WTC11 (cell line): ENCODE results near the gene TRAPPC3. TPM values are rescaled to one million over a fixed set of nuclear protein-coding genes. Genes with fewer than 3 reads are reported as not detected.

Experiments used
- ATAC-seq: fragments of 200-7000 bp; cut with Tn5 transposase; 2 replicates; pipeline ENCODE4 v1.10.0; 2021; ENCODE audit warnings: mild to moderate bottlenecking, moderate library complexity
- CTCF ChIA-PET: fragments of 300-600 bp; sonication (Branson Sonifier 250); formaldehyde crosslinking; loops from one replicate; lab custom pipeline; 2021; ENCODE audit warnings: antibody characterized with exemption; lab: Charles Lee
- POLR2A ChIA-PET: fragments of 350-600 bp; sonication (Branson Sonifier 250); formaldehyde crosslinking; loops from one replicate; lab custom pipeline; 2021; ENCODE audit warnings: antibody characterized with exemption; lab: Charles Lee
- DNase-seq: peaks from one replicate; pipeline ENCODE4 v3.0.0; 2021; ENCODE audit warnings: low spot score
- H3K27ac Mint-ChIP-seq: 2 replicates; pipeline ENCODE4 v1.8.0; 2021; ENCODE audit warnings: mixed read lengths
- H3K27me3 Mint-ChIP-seq: 2 replicates; pipeline ENCODE4 v1.8.0; 2021; ENCODE audit warnings: low read depth, mild to moderate bottlenecking, moderate library complexity, mixed read lengths
- H3K36me3 Mint-ChIP-seq: 2 replicates; pipeline ENCODE4 v1.8.0; 2021; ENCODE audit warnings: mixed read lengths
- H3K4me1 Mint-ChIP-seq: 2 replicates; pipeline ENCODE4 v1.8.0; 2022; ENCODE audit warnings: mixed read lengths
- H3K4me3 Mint-ChIP-seq: 2 replicates; pipeline ENCODE4 v1.8.0; 2021; ENCODE audit warnings: mild to moderate bottlenecking, moderate library complexity, mixed read lengths
- H3K9me3 Mint-ChIP-seq: 2 replicates; pipeline ENCODE4 v1.8.0; 2021; ENCODE audit warnings: mixed read lengths
- CDX4 ChIP-seq: fragments of 250-450 bp; sonication (Bioruptor Pico); IDR thresholded peaks from 2 replicates; pipeline ENCODE4 v1.9.0; 2021; ENCODE audit warnings: moderate library complexity, mild to moderate bottlenecking, inconsistent platforms, borderline replicate concordance
- CREM ChIP-seq: sonication (generic); formaldehyde crosslinking; IDR thresholded peaks from 2 replicates; pipeline ENCODE4 v1.8.1; 2022; ENCODE audit warnings: mild to moderate bottlenecking, missing genetic modification reagents, moderate library complexity
- ELF4 ChIP-seq: sonication (generic); formaldehyde crosslinking; IDR thresholded peaks from 2 replicates; pipeline ENCODE4 v1.8.1; 2022; ENCODE audit warnings: low read depth, mild to moderate bottlenecking, moderate library complexity, missing genetic modification reagents
- EMX1 ChIP-seq: fragments of 250-450 bp; sonication (Bioruptor Pico); IDR thresholded peaks from 2 replicates; pipeline ENCODE4 v1.8.0; 2021; ENCODE audit warnings: mild to moderate bottlenecking
- ESRRA ChIP-seq: sonication (generic); formaldehyde crosslinking; IDR thresholded peaks from 2 replicates; pipeline ENCODE4 v1.8.1; 2022; ENCODE audit warnings: mild to moderate bottlenecking, missing genetic modification reagents, borderline replicate concordance
- FOXP1 ChIP-seq: sonication (generic); formaldehyde crosslinking; IDR thresholded peaks from 2 replicates; pipeline ENCODE4 v1.8.0; 2022; ENCODE audit warnings: missing genetic modification reagents, mild to moderate bottlenecking, moderate library complexity, borderline replicate concordance
- FOXP4 ChIP-seq: sonication (generic); formaldehyde crosslinking; IDR thresholded peaks from 2 replicates; pipeline ENCODE4 v1.8.0; 2022; ENCODE audit warnings: mild to moderate bottlenecking, missing genetic modification reagents
- GABPB1 ChIP-seq: sonication (generic); formaldehyde crosslinking; IDR thresholded peaks from 2 replicates; pipeline ENCODE4 v1.8.1; 2023; ENCODE audit warnings: mild to moderate bottlenecking, missing genetic modification reagents
- NFATC4 ChIP-seq: fragments of 250-450 bp; sonication (Bioruptor Pico); IDR thresholded peaks from 2 replicates; pipeline ENCODE4 v1.9.0; 2021; ENCODE audit warnings: mild to moderate bottlenecking
- OVOL2 ChIP-seq: fragments of 250-450 bp; sonication (Bioruptor Pico); IDR thresholded peaks from 2 replicates; pipeline ENCODE4 v1.9.0; 2021; ENCODE audit warnings: mild to moderate bottlenecking, borderline replicate concordance
- PRRX2 ChIP-seq: fragments of 250-450 bp; sonication (Bioruptor Pico); IDR thresholded peaks from 2 replicates; pipeline ENCODE4 v1.8.0; 2021; ENCODE audit warnings: mild to moderate bottlenecking
- RORB ChIP-seq: fragments of 250-450 bp; sonication (Bioruptor Pico); IDR thresholded peaks from 2 replicates; pipeline ENCODE4 v1.9.0; 2021; ENCODE audit warnings: mild to moderate bottlenecking
- STAT6 ChIP-seq: sonication (generic); formaldehyde crosslinking; conservative IDR thresholded peaks from 2 replicates; pipeline ENCODE4 v1.8.1; 2023; ENCODE audit warnings: mild to moderate bottlenecking, low read depth, missing genetic modification reagents, moderate library complexity
- ZBTB43 ChIP-seq: sonication (generic); formaldehyde crosslinking; IDR thresholded peaks from 2 replicates; pipeline ENCODE4 v1.8.1; 2023; ENCODE audit warnings: mild to moderate bottlenecking, missing genetic modification reagents
- ZNF219 ChIP-seq: sonication (generic); formaldehyde crosslinking; IDR thresholded peaks from 2 replicates; pipeline ENCODE4 v1.8.0; 2023; ENCODE audit warnings: missing genetic modification reagents, mild to moderate bottlenecking, borderline replicate concordance
- ZNF281 ChIP-seq: sonication (generic); formaldehyde crosslinking; IDR thresholded peaks from 2 replicates; pipeline ENCODE4 v1.8.0; 2023; ENCODE audit warnings: mild to moderate bottlenecking, missing genetic modification reagents
- ZNF317 ChIP-seq: sonication (generic); formaldehyde crosslinking; IDR thresholded peaks from 2 replicates; pipeline ENCODE4 v1.8.1; 2023; ENCODE audit warnings: low read depth, mild to moderate bottlenecking, moderate library complexity, missing genetic modification reagents, borderline replicate concordance
- ZNF532 ChIP-seq: fragments of 250-450 bp; sonication (Bioruptor Pico); IDR thresholded peaks from 2 replicates; pipeline ENCODE4 v1.9.0; 2021; ENCODE audit warnings: mild to moderate bottlenecking, borderline replicate concordance
- total RNA-seq: library from RNA; stranded (reverse); gene quantifications from 3 replicates; pipeline ENCODE4 v1.2.3, GENCODE V29; 2021

TRAPPC3 gene
- total RNA-seq, 1 experiment from 2014 or later: 48.9 TPM

- TF ChIP-seq STAT6 (CRISPR knock-in tag): no peak
These were observed 21.0 kb downstream of the TRAPPC3 start (continued) for GRCh38 chr1:36128126-36128904.

- POLR2A ChIA-PET: no interaction called here
- ATAC-seq (no peak), DNase-seq (no peak)
- Mint-ChIP-seq H3K27me3 (peaks cover 38% of the 10 kb centered on the region), H3K36me3 (no peaks in the 10 kb centered on the region), H3K4me3 (no peak overlapping the region), H3K4me1 (peaks cover 13% of the 10 kb centered on the region), H3K9me3 (no peaks in the 10 kb centered on the region), H3K27ac (no peak overlapping the region)
- CTCF ChIA-PET: interaction anchor here (1.0 to 2.5 kb wide), 2 partner anchors 27 to 30 kb away, joined by 5 to 8 read pairs; no protein-coding TSS in a partner anchor
- TF ChIP-seq ZNF281 (CRISPR knock-in tag) (no peak), FOXP1 (CRISPR knock-in tag) (no peak), CDX4 (no peak), ZBTB43 (CRISPR knock-in tag) (no peak), ZNF219 (CRISPR knock-in tag) (no peak), RORB (CRISPR knock-in tag) (no peak), GABPB1 (CRISPR knock-in tag) (no peak), ELF4 (no peak), ZNF532 (CRISPR knock-in tag) (no peak), EMX1 (CRISPR knock-in tag) (no peak), NFATC4 (no peak), FOXP4 (CRISPR knock-in tag) (no peak), ZNF317 (no peak), ESRRA (no peak), PRRX2 (CRISPR knock-in tag) (no peak), OVOL2 (CRISPR knock-in tag) (no peak), CREM (CRISPR knock-in tag) (no peak)
These were observed 22.3 kb downstream of the TRAPPC3 start for GRCh38 chr1:36126797-36127500.
